T-helper 1 cell (primary cell): ENCODE data around the gene KIRREL3.
"Not testable (repeated sequence)": the region's sequence is repeated elsewhere in the genome, so short reads cannot be mapped to it uniquely, and the experiment has no call there.

Experiments
- DNase-seq, 5 donors: peaks; one replicate each; pipeline ENCODE4 v3.0.0-alpha.2; 2012 to 2020

KIRREL3 gene

DNA sequence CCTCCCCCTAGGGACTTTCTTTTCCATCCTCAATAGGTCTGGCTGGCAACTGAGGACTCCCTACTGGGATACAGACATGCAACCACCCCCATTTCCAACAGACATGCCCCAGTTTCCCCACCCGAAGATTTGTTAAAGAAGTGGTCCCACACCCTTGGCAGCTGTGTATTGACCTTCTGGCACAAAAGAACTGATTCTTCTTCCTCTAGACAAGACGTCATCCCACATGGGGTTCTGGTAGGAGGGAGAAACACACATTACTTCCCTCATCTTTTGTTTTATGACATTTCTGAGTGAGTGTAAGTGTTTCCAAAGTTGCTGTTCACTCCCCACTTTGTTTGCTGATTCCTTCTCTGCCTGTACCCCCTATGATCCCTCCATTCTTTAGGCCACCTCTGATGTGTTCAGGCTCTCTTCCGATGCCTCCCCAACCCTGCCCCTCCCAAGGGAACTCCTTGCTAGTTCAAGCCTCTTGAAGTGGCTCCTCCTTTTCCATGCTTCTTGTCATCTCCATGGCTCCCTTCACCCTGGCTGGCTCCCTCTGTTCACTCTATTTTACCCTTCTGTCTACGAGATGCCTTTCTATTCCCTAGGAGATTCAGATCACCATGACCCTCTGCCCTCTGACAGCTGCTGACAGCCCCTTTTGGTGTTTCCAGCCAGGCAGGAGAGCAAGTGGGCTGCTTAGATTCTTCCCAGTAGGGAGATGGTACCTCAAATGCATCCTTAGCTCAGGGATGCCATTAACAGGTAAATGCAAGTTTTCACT lies 4.3 kb downstream of the KIRREL3 start:
- no peak for DNase-seq

DNA sequence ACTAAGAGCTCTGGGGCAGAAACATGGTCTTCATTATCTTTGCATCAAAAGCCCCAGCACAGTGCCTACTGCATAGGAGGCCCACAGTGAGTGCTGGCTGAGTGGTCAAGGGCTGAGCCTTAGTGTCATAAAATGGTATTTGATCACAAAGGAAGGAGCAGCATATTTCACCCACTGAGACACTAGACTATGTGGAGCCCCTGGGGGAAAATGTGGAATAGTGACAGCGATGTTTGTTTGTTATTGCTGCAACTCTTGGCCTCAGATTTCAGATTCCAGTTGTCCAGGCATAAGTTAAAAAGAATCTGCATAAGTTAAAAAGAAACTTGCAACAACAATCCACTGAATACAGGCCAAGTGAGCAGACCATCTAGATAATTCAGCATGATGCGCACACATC lies 7.0 kb downstream of the KIRREL3 start:
- no peak for DNase-seq

DNA sequence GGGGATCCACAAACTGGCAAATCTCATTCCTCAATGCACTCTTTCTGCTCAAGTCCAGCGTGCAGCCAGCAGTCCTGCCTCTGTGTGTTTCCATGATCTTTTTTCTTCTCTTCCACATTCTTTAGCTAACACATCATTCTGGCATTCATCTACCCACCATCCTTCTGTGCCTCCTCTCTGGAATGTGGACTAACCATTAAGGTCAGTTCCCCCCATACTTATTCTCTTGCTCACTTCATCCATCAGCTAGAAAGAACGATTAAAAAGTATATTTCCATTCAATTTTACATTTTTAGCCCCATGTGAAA lies 7.8 kb downstream of the KIRREL3 start:
- no peak for DNase-seq

GRCh38 chr11:126992065-126992803 lies 8.3 kb downstream of the KIRREL3 start:
- DNase-seq = no peak

DNA sequence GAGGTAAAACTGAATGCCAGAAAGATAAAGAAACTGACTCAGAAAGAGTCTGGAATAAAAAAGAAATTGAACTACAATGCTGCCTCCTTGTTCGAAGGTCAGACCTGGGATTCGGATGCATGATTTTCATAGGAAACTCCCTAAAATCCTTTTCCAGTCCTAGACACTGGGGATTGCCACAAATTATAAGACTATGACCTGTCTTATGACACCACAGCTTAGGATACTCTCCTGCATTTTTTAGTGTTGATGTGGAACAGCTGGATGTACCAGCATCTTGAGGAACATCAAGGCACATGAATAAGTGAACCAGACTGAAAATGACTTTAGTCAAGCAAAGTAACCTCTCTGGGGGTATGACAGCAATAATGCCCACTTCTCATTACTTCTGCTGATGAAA lies 9.0 kb downstream of the KIRREL3 start:
- no peak for DNase-seq

GRCh38 chr11:126990716-126991480 lies 9.7 kb downstream of the KIRREL3 start:
- DNase-seq = no peak

GRCh38 chr11:126989942-126990715 lies 10.4 kb downstream of the KIRREL3 start:
- peak in 3 of 5 donors; percentile 6 to 29 (median 19) for DNase-seq

GRCh38 chr11:126988655-126989054 lies 11.9 kb downstream of the KIRREL3 start:
- no peak for DNase-seq

GRCh38 chr11:126981635-126982034 lies 18.9 kb downstream of the KIRREL3 start:
- DNase-seq = no peak

- DNase-seq = no peak
These were observed 21.7 kb downstream of the KIRREL3 start for GRCh38 chr11:126978911-126979310.

DNA sequence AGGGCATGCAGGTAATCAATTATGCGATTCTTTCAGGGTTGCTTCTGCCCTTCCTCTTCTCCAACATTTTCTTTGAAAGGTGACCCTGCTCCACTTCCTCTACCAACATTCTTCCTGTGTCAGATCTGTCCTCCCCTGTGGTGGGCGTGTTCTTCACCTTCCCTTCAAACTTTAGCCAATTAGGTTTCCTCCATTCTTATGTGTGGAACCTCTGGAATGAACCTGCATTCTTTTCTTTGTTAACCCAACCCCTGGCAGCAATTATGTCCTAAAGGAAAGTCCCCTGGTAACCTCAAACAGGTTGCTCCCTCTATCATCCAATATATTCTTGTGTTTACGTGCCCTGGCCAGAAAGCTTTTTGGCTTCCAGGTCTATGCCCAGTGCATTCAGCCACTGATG lies 22.4 kb downstream of the KIRREL3 start:
- no peak for DNase-seq

- DNase-seq = no peak
These were observed 27.5 kb downstream of the KIRREL3 start for GRCh38 chr11:126973051-126973450.

- no peak for DNase-seq
These were observed 29.3 kb downstream of the KIRREL3 start for GRCh38 chr11:126971305-126971704.

GRCh38 chr11:126969865-126970479 lies 30.6 kb downstream of the KIRREL3 start:
- DNase-seq = no peak

GRCh38 chr11:126968915-126969314 lies 31.7 kb downstream of the KIRREL3 start:
- DNase-seq = no peak

- no peak for DNase-seq
These were observed 35.2 kb downstream of the KIRREL3 start for GRCh38 chr11:126965331-126965730.

DNA sequence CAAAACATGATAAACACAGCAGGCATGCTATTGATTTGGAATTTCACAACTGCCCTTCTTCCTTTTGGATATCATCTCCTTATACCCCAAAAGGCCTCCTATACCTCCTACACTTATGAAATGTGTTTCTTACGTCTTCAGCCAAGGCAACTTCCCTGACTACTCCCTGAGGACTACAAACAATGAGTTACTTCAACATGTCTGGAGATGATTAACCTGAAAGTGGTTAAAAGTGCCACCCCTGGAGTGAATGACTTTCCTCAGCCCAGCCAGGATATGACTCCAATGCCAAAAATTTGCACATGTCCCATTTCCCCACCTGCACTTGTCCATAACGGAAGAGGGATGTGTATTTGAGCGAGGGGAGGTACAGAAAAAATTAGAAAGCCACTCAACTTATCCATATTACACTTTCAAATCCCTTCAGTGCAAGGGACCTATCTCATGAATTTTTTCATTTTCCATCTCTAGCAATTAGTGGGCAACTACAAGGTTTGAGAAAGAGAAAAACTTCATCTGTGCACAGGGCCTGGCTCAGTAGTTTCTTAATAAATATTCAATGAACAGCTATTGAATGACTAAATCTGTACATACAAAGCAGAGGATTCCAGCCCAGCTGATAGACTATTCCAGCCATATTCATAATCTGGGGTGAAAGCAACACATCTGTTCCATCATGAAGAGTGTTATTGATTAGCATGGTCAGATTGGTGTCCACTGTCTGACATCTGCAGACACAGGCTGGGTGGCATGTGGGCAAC lies 36.8 kb downstream of the KIRREL3 start:
- no peak for DNase-seq

DNA sequence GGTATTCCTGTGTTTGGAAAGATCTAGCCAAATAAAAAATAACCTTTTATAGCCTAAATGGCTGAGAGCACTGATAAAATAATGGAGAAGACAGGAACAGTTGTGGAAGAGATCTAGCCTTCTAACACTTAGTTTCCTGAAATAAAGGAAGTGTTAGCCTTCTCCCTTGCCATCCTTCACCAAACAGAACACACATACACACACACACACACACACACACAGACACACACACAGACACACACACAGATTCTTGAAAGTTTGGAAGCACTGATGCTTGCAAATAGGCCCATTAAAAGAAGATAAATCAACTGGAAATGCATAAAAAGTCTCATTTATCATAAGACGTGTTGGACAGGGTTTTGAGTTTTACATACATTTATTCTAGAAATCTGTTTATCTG lies 37.5 kb downstream of the KIRREL3 start:
- DNase-seq = no peak

DNA sequence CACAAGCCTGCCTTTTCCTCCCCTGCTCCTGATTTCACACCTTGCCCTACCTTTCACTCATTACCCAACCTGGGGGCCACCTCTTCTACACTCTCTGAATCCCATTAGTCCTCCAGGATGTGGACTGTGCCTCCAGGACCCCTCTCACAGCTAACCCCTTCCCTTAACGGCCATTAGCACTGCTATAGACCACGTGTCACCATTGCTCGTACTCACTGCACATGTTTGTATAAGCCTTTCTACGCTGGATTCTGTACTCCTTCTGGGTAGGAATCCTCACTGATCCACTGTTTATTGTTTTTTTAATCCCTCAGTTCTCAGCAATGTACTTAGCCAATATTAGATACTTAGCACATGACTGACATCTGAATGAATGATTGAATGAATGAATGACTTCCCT lies 40.9 kb downstream of the KIRREL3 start:
- DNase-seq = no peak

- DNase-seq = no peak
These were observed 43.9 kb downstream of the KIRREL3 start for GRCh38 chr11:126956635-126957034.

GRCh38 chr11:126952533-126952932 lies 48.0 kb downstream of the KIRREL3 start:
- not testable (repeated sequence) for DNase-seq

DNA sequence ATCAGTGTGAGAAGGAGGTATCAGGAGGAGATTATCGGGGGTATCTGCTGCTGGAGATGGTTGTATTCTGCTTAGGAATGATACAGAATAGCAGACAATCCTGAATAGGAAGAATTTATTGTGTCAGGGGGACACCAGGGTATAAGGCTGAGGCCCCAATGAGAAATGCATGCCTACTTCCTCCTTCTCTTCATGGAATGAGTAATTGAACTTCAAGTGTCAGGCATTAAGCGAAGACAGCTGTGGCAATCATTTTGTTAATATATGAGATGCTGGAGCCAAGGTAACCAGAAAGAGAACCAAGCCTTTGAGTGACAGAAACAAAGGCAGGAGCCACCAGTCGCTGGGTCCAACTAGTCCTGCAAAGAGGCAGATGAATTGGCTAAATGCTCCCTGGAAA lies 49.1 kb downstream of the KIRREL3 start:
- DNase-seq = no peak
